Activated CD8-positive, alpha-beta T cell treated with anti-CD3 and anti-CD28 coated beads, Interleukin-2, amount 10 ng/mL, durations not matched to agents 7 days and 5 days (primary cell): ENCODE results near the gene NOTCH3. TPM values are rescaled to one million over a fixed set of nuclear protein-coding genes. Genes with fewer than 3 reads are reported as not detected.

Experiments used
- ATAC-seq: fragments of 150-1000 bp; cut with Tn5 transposase; one replicate; pipeline ENCODE4 v1.10.0; 2021; ENCODE audit warnings: moderate library complexity
- CTCF ChIA-PET: fragments of 350-600 bp; sonication (Branson Sonifier 250); formaldehyde crosslinking; loops from one replicate; lab custom pipeline; 2021; ENCODE audit warnings: antibody characterized with exemption; lab: Charles Lee
- POLR2A ChIA-PET: fragments of 350-600 bp; sonication (Branson Sonifier 250); formaldehyde crosslinking; loops from one replicate; lab custom pipeline; 2021; ENCODE audit warnings: antibody characterized with exemption; lab: Charles Lee
- DNase-seq: peaks from one replicate; pipeline ENCODE4 v3.0.0-alpha.2; 2020
- H3K27ac Mint-ChIP-seq: one replicate; pipeline ENCODE4 v1.8.0; 2021; ENCODE audit warnings: mild to moderate bottlenecking, mixed read lengths
- H3K27me3 Mint-ChIP-seq: one replicate; pipeline ENCODE4 v1.8.0; 2021; ENCODE audit warnings: low read depth, mixed read lengths
- H3K36me3 Mint-ChIP-seq: one replicate; pipeline ENCODE4 v1.8.0; 2021; ENCODE audit warnings: low read depth, mixed read lengths
- H3K4me1 Mint-ChIP-seq: one replicate; pipeline ENCODE4 v1.8.0; 2021; ENCODE audit warnings: low read depth, mixed read lengths
- H3K4me3 Mint-ChIP-seq: one replicate; pipeline ENCODE4 v1.8.0; 2021; ENCODE audit warnings: mild to moderate bottlenecking, mixed read lengths
- H3K9me3 Mint-ChIP-seq: one replicate; pipeline ENCODE4 v1.8.0; 2022; ENCODE audit warnings: mixed read lengths; ENCODE audit not compliant: insufficient read depth
- total RNA-seq, 2 experiments: library from RNA; stranded (reverse); gene quantifications; one replicate each; pipeline ENCODE4 v1.2.3, GENCODE V29; 2021

The NOTCH3 gene
- total RNA-seq, 2 experiments from 2014 or later: not detected

- Mint-ChIP-seq H3K9me3 (no peaks in the 10 kb centered on the region), H3K4me3 (no peak overlapping the region), H3K4me1 (no peaks in the 10 kb centered on the region), H3K27me3 (no peaks in the 10 kb centered on the region), H3K36me3 (no peaks in the 10 kb centered on the region), H3K27ac (no peak overlapping the region)
- no peak for DNase-seq
- POLR2A ChIA-PET: no interaction called here
- CTCF ChIA-PET: no interaction called here
- no peak for ATAC-seq
Observed at GRCh38 chr19:15188851-15189250, 11.9 kb downstream of the NOTCH3 start.

- H3K27ac Mint-ChIP-seq: no peak overlapping the region
- ATAC-seq (peak; percentile 43), DNase-seq (no peak)
- no peaks in the 10 kb centered on the region for H3K9me3 Mint-ChIP-seq
- no peak overlapping the region for H3K4me3 Mint-ChIP-seq
- ChIA-PET POLR2A (interaction anchor here (0.6 kb wide), 1 partner anchor 97 kb away, joined by 4 read pairs; no protein-coding TSS in a partner anchor), CTCF (no interaction called here)
- H3K27me3 Mint-ChIP-seq: no peaks in the 10 kb centered on the region
- H3K4me1 Mint-ChIP-seq: no peaks in the 10 kb centered on the region
- no peaks in the 10 kb centered on the region for H3K36me3 Mint-ChIP-seq
Observed at GRCh38 chr19:15187026-15188007, 13.5 kb downstream of the NOTCH3 start.

DNA sequence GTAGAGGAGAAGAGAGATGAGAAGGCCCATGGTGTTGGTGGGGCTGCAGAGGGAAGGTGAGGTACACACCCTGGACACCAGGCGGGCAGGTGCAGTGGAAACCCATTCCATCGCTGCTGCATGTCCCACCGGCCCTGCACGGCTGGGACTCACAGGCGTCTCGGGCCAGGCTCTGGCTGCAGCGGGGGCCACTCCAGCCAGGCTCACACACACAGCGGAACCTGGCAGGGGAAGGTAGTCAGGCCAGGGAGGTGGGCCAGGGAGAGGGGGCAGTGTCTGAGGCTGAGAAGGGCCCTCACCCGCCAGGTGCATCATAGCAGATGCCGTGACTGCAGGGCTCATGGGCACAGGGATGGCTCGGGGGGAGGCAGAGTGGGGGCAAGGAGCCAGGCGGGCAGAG, 15.6 kb downstream of the NOTCH3 start:
- H3K4me3 Mint-ChIP-seq: no peak overlapping the region
- no peaks in the 10 kb centered on the region for H3K36me3 Mint-ChIP-seq
- H3K27me3 Mint-ChIP-seq: no peaks in the 10 kb centered on the region
- POLR2A ChIA-PET: no interaction called here
- DNase-seq (no peak), ATAC-seq (no peak)
- CTCF ChIA-PET: no interaction called here
- H3K9me3 Mint-ChIP-seq: no peaks in the 10 kb centered on the region
- H3K27ac Mint-ChIP-seq: no peak overlapping the region
- H3K4me1 Mint-ChIP-seq: no peaks in the 10 kb centered on the region

- no peaks in the 10 kb centered on the region for H3K27me3 Mint-ChIP-seq
Observed at GRCh38 chr19:15184776-15185175, 16.0 kb downstream of the NOTCH3 start.

GRCh38 chr19:15181394-15181793, 19.4 kb downstream of the NOTCH3 start:
- H3K27me3 Mint-ChIP-seq: peaks cover 4% of the 10 kb centered on the region
- H3K4me3 Mint-ChIP-seq: no peak overlapping the region
- no peak overlapping the region for H3K27ac Mint-ChIP-seq
- ChIA-PET POLR2A (interaction anchor here (0.6 kb wide), 1 partner anchor 1143 kb away, joined by 3 read pairs; the partner anchor contains the start of gene KLF2), CTCF (interaction anchor here (1.6 kb wide), 1 partner anchor 89 kb away, joined by 3 read pairs; no protein-coding TSS in a partner anchor)
- no peak for DNase-seq
- no peaks in the 10 kb centered on the region for H3K36me3 Mint-ChIP-seq
- ATAC-seq: no peak
- no peaks in the 10 kb centered on the region for H3K9me3 Mint-ChIP-seq
- peaks cover 3% of the 10 kb centered on the region for H3K4me1 Mint-ChIP-seq

More at GRCh38 chr19:15184776-15185175, 16.0 kb downstream of the NOTCH3 start:
- no peak overlapping the region for H3K27ac Mint-ChIP-seq
- POLR2A ChIA-PET: no interaction called here
- DNase-seq (no peak), ATAC-seq (no peak)
- no peaks in the 10 kb centered on the region for H3K36me3 Mint-ChIP-seq
- CTCF ChIA-PET: no interaction called here
- H3K9me3 Mint-ChIP-seq: no peaks in the 10 kb centered on the region
- H3K4me3 Mint-ChIP-seq: no peak overlapping the region
- no peaks in the 10 kb centered on the region for H3K4me1 Mint-ChIP-seq

GRCh38 chr19:15180451-15181390, 20.1 kb downstream of the NOTCH3 start:
- Mint-ChIP-seq H3K27me3 (peaks cover 6% of the 10 kb centered on the region), H3K4me3 (no peak overlapping the region), H3K27ac (no peak overlapping the region), H3K9me3 (no peaks in the 10 kb centered on the region), H3K4me1 (peaks cover 3% of the 10 kb centered on the region), H3K36me3 (no peaks in the 10 kb centered on the region)
- DNase-seq: no peak
- CTCF ChIA-PET: interaction anchor here (1.6 kb wide), 1 partner anchor 88 kb away, joined by 3 read pairs; no protein-coding TSS in a partner anchor
- ATAC-seq: no peak
- POLR2A ChIA-PET: interaction anchor here (0.6 kb wide), 1 partner anchor 1144 kb away, joined by 3 read pairs; the partner anchor contains the start of gene KLF2

- ATAC-seq: no peak
- no peaks in the 10 kb centered on the region for H3K9me3 Mint-ChIP-seq
- DNase-seq: no peak
- no peak overlapping the region for H3K4me3 Mint-ChIP-seq
- H3K4me1 Mint-ChIP-seq: peaks cover 3% of the 10 kb centered on the region
- ChIA-PET POLR2A (no interaction called here), CTCF (interaction anchor here (1.3 to 1.9 kb wide), 3 partner anchors 20 to 377 kb away, joined by 3 to 12 read pairs (median 7); no protein-coding TSS in a partner anchor)
- peaks cover 9% of the 10 kb centered on the region for H3K27me3 Mint-ChIP-seq
- no peaks in the 10 kb centered on the region for H3K36me3 Mint-ChIP-seq
- no peak overlapping the region for H3K27ac Mint-ChIP-seq
Observed at GRCh38 chr19:15178629-15179308, 22.0 kb downstream of the NOTCH3 start.

- Mint-ChIP-seq H3K36me3 (no peaks in the 10 kb centered on the region), H3K27ac (no peak overlapping the region), H3K27me3 (peaks cover 9% of the 10 kb centered on the region), H3K9me3 (no peaks in the 10 kb centered on the region), H3K4me1 (peaks cover 3% of the 10 kb centered on the region), H3K4me3 (no peak overlapping the region)
- ChIA-PET CTCF (interaction anchor here (0.7 to 1.9 kb wide), 16 partner anchors 18 to 380 kb away, joined by 3 to 14 read pairs (median 4); partner anchors contain the start of genes AKAP8 and AKAP8L), POLR2A (no interaction called here)
- DNase-seq (peak; percentile 88), ATAC-seq (peak; percentile 95)
Observed at GRCh38 chr19:15177269-15178116, 23.3 kb downstream of the NOTCH3 start.

- ChIA-PET CTCF (no interaction called here), POLR2A (no interaction called here)
Observed at GRCh38 chr19:15175609-15176008, 25.2 kb downstream of the NOTCH3 start.

DNA sequence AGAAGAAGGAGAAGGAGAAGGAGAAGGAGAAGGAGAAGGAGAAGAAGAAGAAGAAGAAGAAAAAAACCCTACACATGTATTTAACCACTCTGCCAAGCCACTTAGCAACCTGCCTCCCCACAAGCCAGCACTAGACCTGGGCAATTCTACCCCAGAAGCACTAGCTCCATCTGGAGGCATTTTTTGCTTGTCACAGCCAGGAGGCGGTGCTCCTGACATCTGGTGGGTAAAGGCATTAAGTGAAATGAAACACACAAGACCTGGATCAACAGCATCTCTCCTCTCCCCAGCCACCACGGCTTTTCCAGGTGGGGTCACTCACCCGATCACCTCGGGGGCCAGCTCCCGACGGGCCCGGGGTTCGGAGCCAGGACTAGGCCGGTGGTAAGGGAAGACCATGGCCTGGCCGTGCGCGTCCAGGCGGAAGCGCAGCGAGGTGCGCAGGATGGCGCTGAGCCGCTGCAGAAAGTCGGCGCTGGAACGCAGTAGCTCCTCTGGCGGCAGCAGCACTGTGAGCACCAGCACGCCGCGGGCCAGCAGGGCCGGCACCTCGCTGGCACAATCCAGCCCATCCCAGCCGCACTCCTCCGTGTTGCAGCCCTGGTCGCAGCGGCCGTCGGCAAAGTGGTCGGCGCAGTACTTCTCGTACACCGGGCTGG, 26.9 kb downstream of the NOTCH3 start:
- Mint-ChIP-seq H3K9me3 (no peaks in the 10 kb centered on the region), H3K27me3 (peaks cover 9% of the 10 kb centered on the region), H3K4me3 (no peak overlapping the region), H3K36me3 (no peaks in the 10 kb centered on the region), H3K27ac (no peak overlapping the region), H3K4me1 (peaks cover 3% of the 10 kb centered on the region)
- ChIA-PET CTCF (interaction anchor here (0.6 to 1.4 kb wide), 7 partner anchors 11 to 382 kb away, joined by 3 to 9 read pairs (median 3); no protein-coding TSS in a partner anchor), POLR2A (no interaction called here)
- DNase-seq (peak; percentile 31), ATAC-seq (no peak)

More at GRCh38 chr19:15175609-15176008, 25.2 kb downstream of the NOTCH3 start:
- no peak for ATAC-seq
- Mint-ChIP-seq H3K4me3 (no peak overlapping the region), H3K9me3 (no peaks in the 10 kb centered on the region), H3K4me1 (peaks cover 3% of the 10 kb centered on the region), H3K27me3 (peaks cover 9% of the 10 kb centered on the region), H3K27ac (no peak overlapping the region), H3K36me3 (no peaks in the 10 kb centered on the region)
- DNase-seq: no peak
